Kidney tubule cell (primary cell): ENCODE results near the gene LGALS3.
"Not testable (repeated sequence)": the region's sequence is repeated elsewhere in the genome, so short reads cannot be mapped to it uniquely, and the experiment has no call there.

Experiments used
- DNase-seq: peaks from one replicate; pipeline ENCODE4 v3.0.0-alpha.2; 2018; ENCODE audit warnings: low spot score

The LGALS3 gene

DNA sequence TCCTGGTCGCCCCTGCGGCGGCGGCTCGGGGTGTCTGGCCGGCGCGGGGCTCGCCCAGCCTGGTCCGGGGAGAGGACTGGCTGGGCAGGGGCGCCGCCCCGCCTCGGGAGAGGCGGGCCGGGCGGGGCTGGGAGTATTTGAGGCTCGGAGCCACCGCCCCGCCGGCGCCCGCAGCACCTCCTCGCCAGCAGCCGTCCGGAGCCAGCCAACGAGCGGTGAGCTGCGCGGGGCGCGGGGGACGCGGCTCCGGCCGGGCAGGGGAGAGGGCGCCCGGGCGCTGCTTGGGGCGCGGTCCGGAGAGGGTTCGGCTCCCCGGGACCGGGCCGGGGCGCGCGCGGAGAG, at the start of gene LGALS3:
Gene LGALS3 (plus strand): TSS at position 167 of the 342 bp plus-strand sequence. CDS start 8,122 bp downstream, outside the sequence.
- DNase-seq: peak; percentile 73

DNA sequence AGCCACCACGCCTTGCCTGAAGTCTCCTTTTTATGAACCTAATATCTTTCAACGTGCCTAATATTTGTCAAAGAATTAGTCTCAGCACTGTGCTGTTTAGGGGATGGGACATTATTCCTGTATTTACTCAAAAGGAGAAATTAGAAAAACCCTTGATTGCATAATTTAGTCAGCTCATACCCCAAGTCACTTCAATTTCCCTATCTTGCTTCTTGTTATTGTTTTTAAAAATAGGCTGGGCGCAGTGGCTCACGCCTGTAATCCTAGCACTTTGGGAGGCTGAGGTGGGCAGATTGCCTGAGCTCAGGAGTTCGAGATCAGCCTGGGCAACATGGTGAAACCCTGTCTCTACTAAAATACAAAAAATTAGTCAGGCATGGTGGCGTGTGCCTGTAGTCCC, 49.1 kb upstream of the LGALS3 start:
- not testable (repeated sequence) for DNase-seq

- DNase-seq: no peak
Observed at GRCh38 chr14:55084401-55085059, 44.5 kb upstream of the LGALS3 start.

DNA sequence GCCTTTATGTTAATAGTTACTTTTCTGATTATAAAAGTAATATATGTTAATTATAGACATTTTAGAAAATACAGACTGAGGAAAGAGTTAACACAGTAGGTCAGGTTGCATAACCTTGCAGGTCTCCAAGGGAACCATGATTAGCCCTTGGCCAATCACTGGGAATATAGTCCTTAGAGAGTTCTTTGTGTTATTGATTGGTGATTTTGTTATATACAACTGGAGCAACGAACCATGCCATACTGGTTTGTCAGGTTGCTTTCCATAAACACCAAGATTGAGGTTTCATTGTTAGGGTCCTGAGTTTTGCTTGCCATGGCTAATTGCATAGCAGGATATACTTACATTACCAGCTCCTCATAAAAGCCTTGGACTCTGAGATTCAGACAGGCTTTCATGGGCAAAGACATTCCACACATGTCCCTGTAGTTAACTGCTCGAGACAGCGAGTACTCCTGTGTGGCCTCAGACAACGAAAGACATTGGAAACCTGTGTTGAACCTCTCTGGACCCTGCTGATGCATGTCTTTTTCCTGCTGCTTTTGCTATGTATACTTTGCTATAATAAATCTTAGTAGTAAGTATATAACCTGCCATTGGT, 43.9 kb upstream of the LGALS3 start:
- no peak for DNase-seq

DNA sequence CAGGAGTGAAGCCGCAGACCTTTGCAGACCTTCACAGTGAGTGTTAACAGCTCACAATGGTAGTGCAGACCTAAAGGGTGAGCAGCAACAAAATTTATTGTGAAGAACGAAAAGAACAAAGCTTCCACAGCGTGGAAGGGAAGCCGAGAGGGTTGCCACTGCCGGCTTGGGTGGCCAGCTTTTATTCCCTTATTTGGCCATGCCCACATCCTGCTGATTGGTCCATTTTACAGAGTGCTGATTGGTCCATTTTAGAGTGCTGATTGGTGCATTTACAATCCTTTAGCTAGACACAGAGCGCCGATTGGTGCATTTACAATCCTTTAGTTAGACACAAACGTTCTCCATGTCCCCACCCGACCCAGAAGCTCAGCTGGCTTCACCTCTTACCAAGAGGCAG, 42.1 kb upstream of the LGALS3 start:
- DNase-seq: no peak

- DNase-seq: no peak
Observed at GRCh38 chr14:55088356-55088755, 40.7 kb upstream of the LGALS3 start.

- DNase-seq: no peak
Observed at GRCh38 chr14:55092341-55092740, 36.7 kb upstream of the LGALS3 start.

DNA sequence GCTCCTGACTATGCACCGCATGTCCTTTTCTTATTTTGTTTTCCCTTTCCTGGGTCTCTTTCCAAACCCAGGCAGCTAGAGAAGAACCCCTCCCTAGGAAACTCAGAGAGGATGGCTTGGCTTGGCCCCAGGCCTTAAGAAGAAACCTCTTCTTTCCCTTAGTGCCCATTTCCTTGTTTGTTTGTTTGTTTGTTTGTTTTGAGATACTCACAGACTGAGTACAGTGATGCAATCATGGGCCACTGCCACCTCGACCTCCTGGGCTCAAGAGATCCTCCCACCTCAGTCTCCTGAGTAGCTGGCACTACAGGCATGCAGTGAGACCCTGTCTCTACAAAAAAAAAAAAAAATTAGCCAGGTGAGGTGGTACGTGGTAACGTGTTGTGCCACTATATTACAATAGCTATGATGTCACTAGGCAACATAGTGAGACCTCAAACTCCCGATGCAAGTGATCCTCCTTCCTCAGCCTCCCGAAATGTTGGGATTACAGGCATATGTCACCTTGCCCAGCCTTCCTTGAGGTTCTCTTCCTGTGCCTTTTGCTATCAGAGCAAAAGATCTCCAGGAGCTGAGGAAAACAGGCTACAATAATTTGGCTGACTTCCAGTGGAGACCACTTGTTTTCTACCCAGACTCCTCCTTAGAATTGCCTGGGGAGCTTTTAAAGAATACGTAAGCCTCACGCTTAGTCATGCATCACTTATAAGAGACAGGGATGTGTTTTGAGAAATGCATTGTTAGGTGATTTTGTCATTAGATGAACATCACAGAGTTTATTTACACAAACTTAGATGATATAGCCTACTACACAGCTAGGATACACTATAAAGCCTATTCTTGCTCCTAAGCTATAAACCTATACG, 34.5 kb upstream of the LGALS3 start:
- peak; percentile 42 for DNase-seq

- DNase-seq: peak; percentile 84
Observed at GRCh38 chr14:55097881-55098560, 31.0 kb upstream of the LGALS3 start.

- DNase-seq: no peak
Observed at GRCh38 chr14:55098561-55098898, 30.5 kb upstream of the LGALS3 start.

GRCh38 chr14:55099756-55100155, 29.3 kb upstream of the LGALS3 start:
- no peak for DNase-seq

DNA sequence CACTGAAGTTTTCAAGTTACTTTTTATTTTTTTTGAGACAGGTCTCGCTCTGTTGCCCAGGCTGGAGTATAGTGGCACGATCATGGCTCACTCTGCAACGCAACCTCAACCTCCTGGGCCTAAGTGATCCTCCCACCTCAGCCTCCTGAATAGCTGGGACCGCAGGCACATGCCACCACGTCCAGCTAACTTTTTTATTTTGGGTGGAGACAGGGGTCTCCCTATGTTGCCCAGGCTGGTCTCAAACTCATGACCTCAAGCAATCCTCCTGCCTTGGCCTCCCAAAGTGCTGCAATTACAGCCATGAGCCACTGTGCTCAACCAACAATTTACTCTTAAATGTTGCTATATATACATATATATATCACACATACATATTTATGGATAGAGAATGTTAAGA, 27.4 kb upstream of the LGALS3 start:
- DNase-seq: no peak

DNA sequence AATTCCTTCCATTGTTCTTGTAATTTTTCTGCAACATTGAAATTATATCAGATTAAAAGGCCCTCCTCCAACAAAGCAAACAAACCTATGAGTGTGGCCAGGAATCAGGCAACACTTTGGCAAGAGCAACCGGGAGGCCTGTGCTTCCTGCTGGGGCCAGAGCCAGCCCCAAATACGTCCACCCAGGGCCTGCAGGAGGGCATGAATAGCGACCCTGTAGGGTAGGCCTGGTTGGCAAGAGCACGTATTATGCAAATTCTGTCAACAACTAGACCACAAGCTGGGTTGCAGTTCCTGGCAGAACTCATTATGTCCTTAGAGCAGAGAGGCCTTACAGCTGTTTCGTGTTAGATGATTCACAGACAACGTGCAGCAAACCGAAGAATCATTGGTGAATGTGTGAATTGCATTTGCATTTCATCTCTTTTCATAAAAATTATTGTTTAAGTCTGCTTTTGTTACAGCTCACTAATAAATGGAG, 26.9 kb upstream of the LGALS3 start:
- peak; percentile 84 for DNase-seq

- DNase-seq: peak; percentile 97
Observed at GRCh38 chr14:55103005-55103640, 25.9 kb upstream of the LGALS3 start.

DNA sequence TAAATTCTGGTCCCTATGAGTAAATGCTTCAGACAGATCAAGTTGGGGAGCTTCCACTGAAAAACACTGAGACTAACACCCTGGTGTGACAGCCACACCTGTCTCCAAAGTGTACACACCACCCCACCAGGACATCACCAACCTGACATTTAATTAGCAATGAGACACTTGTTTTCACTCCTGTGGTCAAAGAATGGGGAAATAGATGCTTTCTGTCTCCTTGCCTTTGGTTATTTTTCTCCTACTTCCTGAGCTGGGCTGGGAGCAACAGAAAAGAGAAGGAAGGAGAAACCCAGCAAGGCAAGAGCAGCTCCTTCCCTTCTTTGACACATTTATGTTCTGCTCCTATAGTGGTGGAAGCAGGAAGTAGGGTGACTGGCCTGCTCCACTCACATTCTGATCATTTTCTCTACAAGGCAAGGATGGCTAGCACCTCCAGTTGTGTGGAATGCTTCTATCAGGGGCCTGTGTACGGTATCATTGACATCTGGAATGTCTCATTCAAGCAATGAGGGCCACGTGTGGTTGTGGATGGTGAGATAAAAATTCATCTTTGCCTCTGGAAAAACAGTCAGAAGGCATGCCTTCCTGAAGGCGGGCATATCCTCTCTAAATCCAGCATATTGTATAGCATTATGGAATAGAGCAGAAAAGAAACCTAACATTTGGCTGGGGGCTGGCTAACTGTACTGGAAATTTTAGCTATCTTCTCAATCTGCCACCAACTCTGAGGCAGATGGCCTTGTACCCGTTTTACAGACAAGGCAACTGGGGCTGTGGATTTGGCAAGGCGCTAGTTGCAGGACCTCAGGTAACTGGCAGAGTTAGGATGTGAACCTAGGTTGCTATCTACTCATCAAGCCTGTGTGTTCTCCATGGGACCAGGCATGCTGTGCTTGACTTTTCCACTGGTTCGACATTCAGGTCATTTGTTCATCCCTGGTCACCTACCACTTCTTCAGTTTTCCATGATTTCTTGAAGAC, 24.8 kb upstream of the LGALS3 start:
- peak; percentile 42 for DNase-seq

- no peak for DNase-seq
Observed at GRCh38 chr14:55105991-55106390, 23.1 kb upstream of the LGALS3 start.

- peak; percentile 91 for DNase-seq
Observed at GRCh38 chr14:55107766-55108554, 21.1 kb upstream of the LGALS3 start.

GRCh38 chr14:55109836-55110235, 19.2 kb upstream of the LGALS3 start:
- DNase-seq: no peak

GRCh38 chr14:55111122-55111708, 17.8 kb upstream of the LGALS3 start:
- DNase-seq: no peak

GRCh38 chr14:55114720-55115119, 14.3 kb upstream of the LGALS3 start:
- DNase-seq: no peak
